GM12878 (cell line): ENCODE data around the gene ETS1. TPM values are rescaled to one million over a fixed set of nuclear protein-coding genes. Genes with fewer than 3 reads are reported as not detected.

Experiments used
- ATAC-seq: fragments of 200-7000 bp; cut with Tn5 transposase; 3 replicates; pipeline ENCODE4 v1.9.1; 2020; ENCODE audit warnings: mild to moderate bottlenecking, moderate library complexity
- BruUV-seq: library from RNA; stranded (reverse); fragments of 400-500 nt; replicated peaks from 2 replicates; lab custom pipeline; 2021; lab: Mats Ljungman, UMichigan
- CTCF ChIA-PET: fragments of 300-600 bp; sonication (Branson Sonifier 250); formaldehyde crosslinking; extraction: SDS; loops from one replicate; lab custom pipeline; 2021; ENCODE audit warnings: inconsistent platforms; lab: Yijun Ruan, JAX
- POLR2A ChIA-PET: fragments of 350-600 bp; formaldehyde crosslinking; extraction: SDS; loops from one replicate; lab custom pipeline; 2021; ENCODE audit warnings: inconsistent platforms; lab: Charles Lee
- RAD21 ChIA-PET: fragments of 300-600 bp; sonication (Branson Sonifier 250); formaldehyde crosslinking; loops from one replicate; lab custom pipeline; 2023; ENCODE audit warnings: antibody characterized with exemption; ENCODE audit not compliant: unreplicated experiment; lab: Charles Lee
- SMC1A ChIA-PET: fragments of 300-600 bp; sonication (Branson Sonifier 250); formaldehyde crosslinking; loops from one replicate; lab custom pipeline; 2023; ENCODE audit not compliant: unreplicated experiment, uncharacterized antibody; lab: Charles Lee
- DNase-seq: peaks from one replicate; pipeline ENCODE4 v3.0.0-alpha.2; 2011; ENCODE audit warnings: low read depth, low spot score
- FAIRE-seq: peaks from 3 replicates; lab custom pipeline; 2011; peaks lifted over from hg19 to GRCh38; lab: Jason Lieb, UNC
- H2AFZ ChIP-seq: 2 replicates; pipeline ENCODE4 v1.6.0; 2011; ENCODE audit warnings: low read depth, low read length, control low read depth; ENCODE audit not compliant: control insufficient read depth
- H3K27ac ChIP-seq: 2 replicates; pipeline ENCODE4 v1.5.1; 2011; ENCODE audit warnings: control low read depth; ENCODE audit not compliant: control insufficient read depth, insufficient read depth
- H3K27me3 ChIP-seq, 2 experiments: replicated peaks in 1 of 2; 2 replicates each; pipeline versions ENCODE4 v1.6.0 to v1.6.1; 2011; ENCODE audit warnings: low read length in 1 of 2; ENCODE audit not compliant: control insufficient read depth in 2 of 2, insufficient read depth in 2 of 2
- H3K36me3 ChIP-seq, 2 experiments: 2 replicates each; pipeline ENCODE4 v1.5.1; 2011; ENCODE audit warnings: low read length in 1 of 2; ENCODE audit not compliant: control insufficient read depth in 2 of 2, insufficient read depth in 2 of 2
- H3K4me1 ChIP-seq: 2 replicates; pipeline ENCODE4 v1.6.1; 2011; ENCODE audit warnings: mild to moderate bottlenecking, low read length, moderate library complexity, mixed read lengths; ENCODE audit not compliant: control insufficient read depth, insufficient read depth
- H3K4me2 ChIP-seq: 2 replicates; pipeline ENCODE4 v1.6.0; 2011; ENCODE audit warnings: control low read depth; ENCODE audit not compliant: control insufficient read depth, insufficient read depth
- H3K4me3 ChIP-seq: fragments of 200-600 bp; sonication (generic); 2 replicates; pipeline ENCODE4 v1.5.1; 2016
- H3K79me2 ChIP-seq: 2 replicates; pipeline ENCODE4 v1.6.0; 2011; ENCODE audit warnings: low read length; ENCODE audit not compliant: control insufficient read depth, insufficient read depth
- H3K9ac ChIP-seq: 2 replicates; pipeline ENCODE4 v1.8.0; 2011; ENCODE audit warnings: low read length, control low read depth, mixed read lengths; ENCODE audit not compliant: control insufficient read depth, insufficient read depth
- H3K9me3 ChIP-seq: replicated peaks from 3 replicates; pipeline ENCODE4 v1.5.1; 2011; ENCODE audit warnings: mild to moderate bottlenecking, low read length; ENCODE audit not compliant: control insufficient read depth, insufficient read depth
- H4K20me1 ChIP-seq: 2 replicates; pipeline ENCODE4 v1.6.0; 2011; ENCODE audit not compliant: control insufficient read depth, insufficient read depth
- CHD4 ChIP-seq: fragments of 200-600 bp; sonication (generic); IDR thresholded peaks from 2 replicates; pipeline ENCODE4 v1.6.1; 2016; ENCODE audit warnings: mild to moderate bottlenecking
- EED ChIP-seq: sonication (generic); IDR thresholded peaks from 2 replicates; pipeline ENCODE4 v1.6.1; 2016; ENCODE audit warnings: antibody characterized with exemption, low read depth
- FOXM1 ChIP-seq: IDR thresholded peaks from 2 replicates; pipeline ENCODE4 v1.6.1; 2012; ENCODE audit warnings: low read depth, mild to moderate bottlenecking, inconsistent platforms, low read length, moderate library complexity
- SPI1 ChIP-seq: IDR thresholded peaks from 2 replicates; pipeline ENCODE4 v1.6.1; 2011; ENCODE audit warnings: low read depth, mild to moderate bottlenecking, low read length, moderate library complexity, borderline replicate concordance; ENCODE audit not compliant: insufficient read depth
- STAT3 ChIP-seq: IDR thresholded peaks from 2 replicates; pipeline ENCODE4 v1.6.1; 2011; ENCODE audit warnings: low read depth, low read length, improper control_type of control experiment
- TAF1 ChIP-seq: IDR thresholded peaks from 2 replicates; pipeline ENCODE4 v1.6.1; 2011; ENCODE audit warnings: mild to moderate bottlenecking, low read depth, low read length, borderline replicate concordance
- TBL1XR1 ChIP-seq: IDR thresholded peaks from 2 replicates; pipeline ENCODE4 v1.6.1; 2012; ENCODE audit warnings: low read depth, low read length, improper control_type of control experiment
- WRNIP1 ChIP-seq: IDR thresholded peaks from 2 replicates; pipeline ENCODE4 v1.6.1; 2011; ENCODE audit warnings: low read depth, low read length, improper control_type of control experiment, borderline replicate concordance
- WGBS: methylation state at CpG from one replicate; pipeline ENCODE4 v1.1.6; 2016; ENCODE audit warnings: low lambda C conversion rate; ENCODE audit not compliant: insufficient replicate concordance, insufficient coverage; ENCODE audit errors: missing lambda C conversion rate; 5-methylcytosine and 5-hydroxymethylcytosine counted together
- in situ Hi-C: fragments of 300-500 bp; cut with MboI; formaldehyde crosslinking; loops from 9 replicates; pipeline ENCODE4 v1.14.3; 2018; ENCODE audit warnings: mixed read lengths
- intact Hi-C: fragments of 100-400 bp; cut with micrococcal nuclease; formaldehyde crosslinking; loops from one replicate; pipeline ENCODE4 v1.14.2; 2022; ENCODE audit not compliant: unreplicated experiment
- polyA plus RNA-seq, 11 experiments: library from polyadenylated mRNA; depleted of rRNA in 4 of 11; unstranded in 6 of 11; stranded (reverse) in 5 of 11; fragments of >200 nt; fragmentation: Nextera tagmentation in 4 of 11; fragmentation: Illumina TruSeq in 1 of 11; extraction: Ambion mirVana in 4 of 11; extraction: Trizol in 1 of 11; gene quantifications; 1 replicate in 1 of 11; 2 replicates in 10 of 11; pipeline versions ENCODE4 v1.2.1 to v1.2.3, GENCODE V29; 2011 to 2016; ENCODE audit warnings: inconsistent platforms in 2 of 11, missing spikeins in 2 of 11, low read depth in 1 of 11
- total RNA-seq, 4 experiments: library from RNA; depleted of rRNA in 3 of 4; stranded (reverse); fragments of >200 nt in 3 of 4; fragmentation: Illumina TruSeq in 1 of 4; extraction: Trizol in 1 of 4; gene quantifications; 2 replicates each; pipeline versions ENCODE4 v1.2.1 to v1.2.3, GENCODE V29; 2013 to 2021
- TF ChIP-seq, protein P1 (sequence below): fragments of 450-650 bp; formaldehyde crosslinking; IDR thresholded peaks from 2 replicates; pipeline ENCODE4 v1.4.0; 2020; ENCODE audit warnings: mild to moderate bottlenecking, moderate library complexity

The ETS1 gene
- total and polyA plus RNA-seq, 10 of the 15 experiments (the other 5 are each of a cell fraction or from before 2014, with no cell fraction given) = 12.5 to 112 (median 55.5) TPM

DNA sequence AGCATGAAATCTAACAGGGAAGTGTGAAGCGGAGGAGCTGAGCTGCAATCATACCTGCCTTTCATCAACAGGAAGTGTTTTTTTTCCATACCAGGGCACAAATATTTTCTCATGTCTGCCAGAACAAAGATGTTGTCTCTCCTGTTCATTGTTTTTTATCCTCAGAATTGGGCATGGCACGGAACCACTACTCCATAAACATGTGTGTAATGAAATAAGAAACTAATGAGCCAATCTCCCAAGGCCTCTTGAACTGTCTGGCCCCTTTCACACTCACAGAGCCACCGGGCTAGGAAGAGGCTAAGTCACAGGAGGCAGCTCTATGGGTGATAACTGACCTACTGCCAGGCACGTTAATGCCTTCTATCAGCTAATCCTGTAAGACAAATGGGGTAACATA lies 124.4 kb downstream of the ETS1 start (continued):
- no peak for TF ChIP-seq STAT3

DNA sequence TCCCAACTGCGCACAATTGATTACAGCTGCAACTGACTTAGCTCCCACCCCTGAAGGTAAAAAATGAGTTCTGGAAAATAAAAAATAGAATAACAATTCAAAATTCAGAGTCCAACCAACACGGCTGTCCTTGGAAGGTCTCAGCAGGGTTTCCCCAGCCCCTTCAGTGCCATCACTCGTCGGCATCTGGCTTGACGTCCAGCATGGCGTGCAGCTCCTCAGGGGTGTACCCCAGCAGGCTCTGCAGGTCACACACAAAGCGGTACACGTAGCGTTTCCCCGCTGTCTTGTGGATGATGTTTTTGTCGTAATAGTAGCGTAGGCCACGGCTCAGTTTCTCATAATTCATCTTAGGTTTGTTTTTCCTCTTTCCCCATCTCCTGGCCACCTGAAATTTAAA lies 125.2 kb downstream of the ETS1 start:
- no peaks in the 10 kb centered on the region for H3K4me1 ChIP-seq
- H3K27me3 ChIP-seq = no peaks in the 10 kb centered on the region
- ChIA-PET RAD21 (no interaction called here), SMC1A (no interaction called here), POLR2A (no interaction called here), CTCF (interaction anchor here (1.0 kb wide), 1 partner anchor 71 kb away, joined by 3 read pairs; no protein-coding TSS in a partner anchor)
- no peak overlapping the region for H3K4me2 ChIP-seq
- BruUV-seq = no TSS peak
- in situ Hi-C loops = loop anchor here (25.0 kb wide), 1 partner anchor 175 kb away; no protein-coding TSS in a partner anchor
- intact Hi-C loops = no loop called here
- TF ChIP-seq CHD4 = no peak
- TF ChIP-seq FOXM1 = no peak
- no peak for TF ChIP-seq TAF1
- TF ChIP-seq, protein P1, sequence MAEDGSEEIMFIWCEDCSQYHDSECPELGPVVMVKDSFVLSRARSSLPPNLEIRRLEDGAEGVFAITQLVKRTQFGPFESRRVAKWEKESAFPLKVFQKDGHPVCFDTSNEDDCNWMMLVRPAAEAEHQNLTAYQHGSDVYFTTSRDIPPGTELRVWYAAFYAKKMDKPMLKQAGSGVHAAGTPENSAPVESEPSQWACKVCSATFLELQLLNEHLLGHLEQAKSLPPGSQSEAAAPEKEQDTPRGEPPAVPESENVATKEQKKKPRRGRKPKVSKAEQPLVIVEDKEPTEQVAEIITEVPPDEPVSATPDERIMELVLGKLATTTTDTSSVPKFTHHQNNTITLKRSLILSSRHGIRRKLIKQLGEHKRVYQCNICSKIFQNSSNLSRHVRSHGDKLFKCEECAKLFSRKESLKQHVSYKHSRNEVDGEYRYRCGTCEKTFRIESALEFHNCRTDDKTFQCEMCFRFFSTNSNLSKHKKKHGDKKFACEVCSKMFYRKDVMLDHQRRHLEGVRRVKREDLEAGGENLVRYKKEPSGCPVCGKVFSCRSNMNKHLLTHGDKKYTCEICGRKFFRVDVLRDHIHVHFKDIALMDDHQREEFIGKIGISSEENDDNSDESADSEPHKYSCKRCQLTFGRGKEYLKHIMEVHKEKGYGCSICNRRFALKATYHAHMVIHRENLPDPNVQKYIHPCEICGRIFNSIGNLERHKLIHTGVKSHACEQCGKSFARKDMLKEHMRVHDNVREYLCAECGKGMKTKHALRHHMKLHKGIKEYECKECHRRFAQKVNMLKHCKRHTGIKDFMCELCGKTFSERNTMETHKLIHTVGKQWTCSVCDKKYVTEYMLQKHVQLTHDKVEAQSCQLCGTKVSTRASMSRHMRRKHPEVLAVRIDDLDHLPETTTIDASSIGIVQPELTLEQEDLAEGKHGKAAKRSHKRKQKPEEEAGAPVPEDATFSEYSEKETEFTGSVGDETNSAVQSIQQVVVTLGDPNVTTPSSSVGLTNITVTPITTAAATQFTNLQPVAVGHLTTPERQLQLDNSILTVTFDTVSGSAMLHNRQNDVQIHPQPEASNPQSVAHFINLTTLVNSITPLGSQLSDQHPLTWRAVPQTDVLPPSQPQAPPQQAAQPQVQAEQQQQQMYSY (CRISPR knock-in tag) = no peak
- TF ChIP-seq SPI1 = no peak
- no peak for TF ChIP-seq EED
- TF ChIP-seq WRNIP1 = no peak
- no peak for TF ChIP-seq TBL1XR1
- H3K4me3 ChIP-seq = no peak overlapping the region
- no peak for DNase-seq
- H2AFZ ChIP-seq = no peak overlapping the region
- peaks cover 23 to 65% of the 10 kb centered on the region in 2 experiments for H3K36me3 ChIP-seq
- no peak overlapping the region for H3K9ac ChIP-seq
- ATAC-seq = no peak
- 94% methylated on average over 13 of the region's 13 CpGs for WGBS
- peaks cover 13% of the 10 kb centered on the region for H3K79me2 ChIP-seq
- no peak overlapping the region for H3K27ac ChIP-seq
- H3K9me3 ChIP-seq = no peaks in the 10 kb centered on the region
- no peaks in the 10 kb centered on the region for H4K20me1 ChIP-seq
- no peak for FAIRE-seq
